SKM-1 (cell line): Measurements from ENCODE around the gene BCL2L2.
A peak's percentile ranks its signal among the peaks of the same experiment; 100 is the strongest.
"Not testable (repeated sequence)": the region's sequence is repeated elsewhere in the genome, so short reads cannot be mapped to it uniquely, and the experiment has no call there.

Experiments used
- DNase-seq: peaks from one replicate; lab custom pipeline; 2025; ENCODE audit not compliant: unreplicated experiment; lab: John Stamatoyannopoulos, UW

Gene BCL2L2

GRCh38 chr14:23306412-23307145 lies at the start of gene BCL2L2:
Gene BCL2L2, plus strand, starts transcription at chr14:23306833. Its CDS starts 935 bp downstream, at chr14:23307768.
- no peak for DNase-seq

- no peak for DNase-seq
These were observed 48.4 kb upstream of the BCL2L2 start for GRCh38 chr14:23258256-23258655.

GRCh38 chr14:23259426-23259825 lies 47.2 kb upstream of the BCL2L2 start:
- no peak for DNase-seq

- DNase-seq, result not testable (repeated sequence)
These were observed 45.8 kb upstream of the BCL2L2 start for GRCh38 chr14:23260849-23261248.

- DNase-seq, result no peak
These were observed 37.4 kb upstream of the BCL2L2 start for GRCh38 chr14:23269193-23269592.

GRCh38 chr14:23275412-23275811 lies 31.2 kb upstream of the BCL2L2 start:
- no peak for DNase-seq

- DNase-seq, result no peak
These were observed 29.4 kb upstream of the BCL2L2 start for GRCh38 chr14:23277189-23277588.

- DNase-seq, result not testable (repeated sequence)
These were observed 28.7 kb upstream of the BCL2L2 start for GRCh38 chr14:23277928-23278327.

- DNase-seq, result no peak
These were observed 25.4 kb upstream of the BCL2L2 start for GRCh38 chr14:23281247-23281646.

GRCh38 chr14:23284654-23285529 lies 21.7 kb upstream of the BCL2L2 start:
- no peak for DNase-seq

GRCh38 chr14:23285530-23286019 lies 21.1 kb upstream of the BCL2L2 start:
- DNase-seq, result no peak

- DNase-seq, result peak; percentile 22
These were observed 20.4 kb upstream of the BCL2L2 start, which contains the start of gene HOMEZ for GRCh38 chr14:23286020-23286901. Gene HOMEZ, minus strand, starts transcription at chr14:23286132. Its CDS starts 180 bp downstream, at chr14:23285952.

- no peak for DNase-seq
These were observed 19.6 kb upstream of the BCL2L2 start for GRCh38 chr14:23286902-23287479.

- DNase-seq, result peak; percentile 19
These were observed 11.7 kb upstream of the BCL2L2 start for GRCh38 chr14:23294734-23295561.

- no peak for DNase-seq
These were observed 10.4 kb upstream of the BCL2L2 start for GRCh38 chr14:23296012-23296777.

- DNase-seq, result no peak
These were observed 9.5 kb upstream of the BCL2L2 start for GRCh38 chr14:23297096-23297495.

- no peak for DNase-seq
These were observed 8.9 kb upstream of the BCL2L2 start for GRCh38 chr14:23297611-23298277.

GRCh38 chr14:23299211-23299957 lies 7.2 kb upstream of the BCL2L2 start:
- DNase-seq, result no peak
